OCI-LY7 (cell line): ENCODE data around the gene STON1.

Experiments
- EZH2phosphoT487 ChIP-seq: fragments of 200-600 bp; sonication (generic); IDR thresholded peaks from 2 replicates; pipeline ENCODE4 v1.6.1; 2018; ENCODE audit warnings: low read depth, borderline replicate concordance, mild to moderate bottlenecking, mixed run types, antibody characterized with exemption, low read length, moderate library complexity, mixed read lengths
- TF ChIP-seq, protein P1 (sequence below): fragments of 200-600 bp; sonication (generic); conservative IDR thresholded peaks from 2 replicates; pipeline ENCODE4 v1.5.1; 2014; ENCODE audit warnings: mild to moderate bottlenecking, antibody characterized with exemption, low read length, moderate library complexity, mixed read lengths

DNA sequence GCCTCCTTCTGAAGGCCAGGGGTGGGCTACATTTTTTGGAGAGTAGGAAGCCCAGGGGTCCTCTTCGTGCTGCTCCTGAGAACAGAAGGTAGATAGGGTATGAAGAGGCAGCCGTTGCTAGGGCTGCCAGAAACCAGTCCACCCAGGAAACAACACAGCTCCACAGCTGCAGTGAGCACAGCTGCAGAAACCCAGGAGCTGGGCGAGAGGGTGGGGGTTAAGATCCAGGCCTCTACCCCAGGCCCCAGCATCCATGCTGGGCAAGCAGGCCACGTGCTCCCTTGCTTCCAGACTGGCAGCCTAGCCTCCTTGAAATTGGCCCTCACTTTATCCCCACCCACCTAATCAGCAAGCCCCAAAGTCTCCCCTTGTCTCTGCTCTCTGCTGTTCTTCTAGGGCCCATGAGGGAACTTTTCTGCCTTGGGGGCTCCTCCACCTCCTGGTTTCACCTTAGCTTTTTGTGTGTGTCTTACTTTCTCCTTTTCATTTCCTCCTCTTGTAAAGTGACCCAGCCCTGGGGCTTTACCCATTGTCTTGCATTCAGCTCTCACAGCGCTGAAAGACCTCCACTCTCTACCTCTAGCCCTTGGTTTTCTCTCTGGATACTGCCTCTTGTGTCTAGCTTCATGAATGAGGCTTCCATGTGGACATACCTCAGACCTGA, 30.7 kb downstream of the STON1 start:
- TF ChIP-seq, protein P1, sequence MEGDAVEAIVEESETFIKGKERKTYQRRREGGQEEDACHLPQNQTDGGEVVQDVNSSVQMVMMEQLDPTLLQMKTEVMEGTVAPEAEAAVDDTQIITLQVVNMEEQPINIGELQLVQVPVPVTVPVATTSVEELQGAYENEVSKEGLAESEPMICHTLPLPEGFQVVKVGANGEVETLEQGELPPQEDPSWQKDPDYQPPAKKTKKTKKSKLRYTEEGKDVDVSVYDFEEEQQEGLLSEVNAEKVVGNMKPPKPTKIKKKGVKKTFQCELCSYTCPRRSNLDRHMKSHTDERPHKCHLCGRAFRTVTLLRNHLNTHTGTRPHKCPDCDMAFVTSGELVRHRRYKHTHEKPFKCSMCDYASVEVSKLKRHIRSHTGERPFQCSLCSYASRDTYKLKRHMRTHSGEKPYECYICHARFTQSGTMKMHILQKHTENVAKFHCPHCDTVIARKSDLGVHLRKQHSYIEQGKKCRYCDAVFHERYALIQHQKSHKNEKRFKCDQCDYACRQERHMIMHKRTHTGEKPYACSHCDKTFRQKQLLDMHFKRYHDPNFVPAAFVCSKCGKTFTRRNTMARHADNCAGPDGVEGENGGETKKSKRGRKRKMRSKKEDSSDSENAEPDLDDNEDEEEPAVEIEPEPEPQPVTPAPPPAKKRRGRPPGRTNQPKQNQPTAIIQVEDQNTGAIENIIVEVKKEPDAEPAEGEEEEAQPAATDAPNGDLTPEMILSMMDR: no peak
- no peak for TF ChIP-seq EZH2phosphoT487
